NAMALWA (cell line): ENCODE data around the gene SH3BGRL2.
"Not testable (repeated sequence)": the region's sequence is repeated elsewhere in the genome, so short reads cannot be mapped to it uniquely, and the experiment has no call there.

ENCODE experiments used
- DNase-seq: peaks from one replicate; pipeline ENCODE4 v3.0.0-alpha.2; 2015; ENCODE audit warnings: low spot score

Gene SH3BGRL2

DNA sequence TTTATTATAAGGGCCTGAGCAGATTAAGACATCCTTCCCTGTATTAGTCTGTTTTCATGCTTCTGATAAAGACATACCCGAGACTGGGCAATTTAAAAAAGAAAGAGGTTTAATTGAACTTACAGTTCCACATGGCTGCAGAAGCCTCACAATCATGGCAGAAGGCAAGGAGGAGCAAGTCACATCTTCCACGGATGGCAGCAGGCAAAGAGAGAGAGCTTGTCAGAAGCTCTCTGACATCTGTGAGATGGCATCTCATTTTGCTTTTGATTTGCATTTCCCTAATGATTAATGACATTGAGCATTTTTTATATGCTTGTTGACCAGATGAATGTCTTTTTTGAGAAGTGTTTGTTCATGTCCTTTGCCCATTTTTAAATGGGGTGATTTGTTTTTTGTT, 114.2 kb downstream of the SH3BGRL2 start:
- DNase-seq, result not testable (repeated sequence)

DNA sequence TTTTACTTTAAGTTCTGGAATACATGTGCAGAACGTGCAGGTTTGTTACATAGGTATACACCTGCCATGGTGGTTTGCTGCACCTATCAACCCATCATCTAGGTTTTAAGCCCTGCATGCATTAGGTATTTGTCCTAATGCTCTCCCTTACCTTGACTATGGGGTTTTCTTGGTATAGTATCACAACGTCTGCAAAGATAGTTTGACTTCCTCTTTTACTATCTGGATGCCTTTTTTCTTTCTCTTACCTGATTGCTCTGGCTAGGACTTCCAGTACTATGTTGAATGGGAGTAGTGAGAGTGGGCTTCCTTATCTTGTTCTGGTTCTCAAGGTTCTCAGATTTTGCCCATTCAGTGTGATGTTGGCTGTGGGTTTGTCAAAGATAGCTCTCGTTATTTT, 115.2 kb downstream of the SH3BGRL2 start:
- not testable (repeated sequence) for DNase-seq

DNA sequence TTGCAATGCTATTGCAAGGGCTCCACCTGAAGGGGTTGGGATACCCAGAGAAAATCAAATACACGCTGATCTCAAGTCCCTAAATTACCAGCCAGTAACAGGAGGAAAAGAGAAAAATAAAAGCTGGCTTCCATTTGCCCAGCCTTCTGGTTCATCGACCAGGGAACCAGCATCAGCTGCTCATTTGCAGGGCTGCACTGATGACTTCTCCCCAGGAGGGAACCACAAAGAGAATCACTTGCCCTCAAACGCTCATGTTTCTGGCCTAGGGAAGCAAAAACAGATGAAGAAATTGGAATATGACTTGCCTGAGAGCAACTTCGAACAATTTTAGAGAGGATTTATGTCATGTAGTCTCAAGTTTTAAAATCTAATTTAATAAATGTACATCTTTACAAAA, 119.7 kb downstream of the SH3BGRL2 start:
- no peak for DNase-seq
